SK-N-SH (cell line): Measurements from ENCODE around the gene RUNDC3A. TPM values are rescaled to one million over a fixed set of nuclear protein-coding genes. Genes with fewer than 3 reads are reported as not detected.

Source experiments
- CTCF ChIA-PET: fragments of 300-600, 350-600 bp; formaldehyde crosslinking; extraction: SDS; loops from one replicate; lab custom pipeline; 2021; lab: Yijun Ruan, JAX
- POLR2A ChIA-PET: fragments of 350-600 bp; sonication (Branson Sonifier 250); formaldehyde crosslinking; extraction: SDS; loops from one replicate; lab custom pipeline; 2020; ENCODE audit warnings: antibody characterized with exemption, inconsistent platforms; lab: Yijun Ruan, JAX
- DNase-seq: peaks from one replicate; pipeline ENCODE4 v3.0.0; 2012
- H2AFZ ChIP-seq: fragments of 200-600 bp; sonication (generic); 2 replicates; pipeline ENCODE4 v1.8.1; 2016; ENCODE audit warnings: antibody characterized with exemption, mild to moderate bottlenecking, low read depth
- H3F3A ChIP-seq: fragments of 200-600 bp; sonication (generic); replicated peaks from 2 replicates; pipeline ENCODE3; 2016; ENCODE audit warnings: antibody characterized with exemption, mild to moderate bottlenecking; ENCODE audit not compliant: insufficient read depth
- H3K27ac ChIP-seq, 2 experiments: fragments of 200-500 bp in 1 of 2; fragments of 200-600 bp in 1 of 2; sonication (Bioruptor generic) in 1 of 2; sonication (generic), shearing (Covaris generic) in 1 of 2; 2 replicates each; pipeline versions ENCODE4 v1.5.1 to v1.6.1; 2014 to 2016; ENCODE audit warnings: low read depth in 2 of 2, inconsistent platforms in 1 of 2, low read length in 1 of 2, mild to moderate bottlenecking in 1 of 2, mixed read lengths in 1 of 2
- H3K27me3 ChIP-seq: fragments of 200-600 bp; sonication (generic), shearing (Covaris generic); 2 replicates; pipeline ENCODE4 v1.6.1; 2016; ENCODE audit warnings: mixed run types; ENCODE audit not compliant: insufficient read depth
- H3K36me3 ChIP-seq, 2 experiments: fragments of 200-500 bp in 1 of 2; fragments of 200-600 bp in 1 of 2; sonication (Bioruptor generic) in 1 of 2; sonication (generic) in 1 of 2; replicated peaks in 1 of 2; 2 replicates each; pipeline versions ENCODE3 to v1.5.1; 2014 to 2016; ENCODE audit warnings: low read length in 1 of 2, mild to moderate bottlenecking in 1 of 2; ENCODE audit not compliant: insufficient read depth in 2 of 2, control insufficient read depth in 1 of 2
- H3K4me1 ChIP-seq, 2 experiments: fragments of 200-500 bp in 1 of 2; fragments of 200-600 bp in 1 of 2; sonication (Bioruptor generic) in 1 of 2; sonication (generic), shearing (Covaris generic) in 1 of 2; 2 replicates each; pipeline versions ENCODE4 v1.5.1 to v1.6.1; 2014 to 2016; ENCODE audit warnings: low read depth in 1 of 2, low read length in 1 of 2, mixed run types in 1 of 2; ENCODE audit not compliant: insufficient read depth in 2 of 2, control insufficient read depth in 1 of 2
- H3K4me2 ChIP-seq: fragments of 200-600 bp; sonication (generic), shearing (Covaris generic); 2 replicates; pipeline ENCODE4 v1.6.1; 2017; ENCODE audit warnings: mixed run types
- H3K4me3 ChIP-seq, 2 experiments: fragments of 200-500 bp in 1 of 2; fragments of 200-600 bp in 1 of 2; sonication (Bioruptor generic) in 1 of 2; sonication (generic), shearing (Covaris generic) in 1 of 2; 2 replicates each; pipeline versions ENCODE4 v1.5.1 to v1.8.1; 2014 to 2016; ENCODE audit warnings: low read depth in 2 of 2, inconsistent platforms in 1 of 2, low read length in 1 of 2, mild to moderate bottlenecking in 1 of 2, mixed read lengths in 1 of 2, moderate library complexity in 1 of 2
- H3K79me2 ChIP-seq: fragments of 200-600 bp; sonication (generic); 2 replicates; pipeline ENCODE4 v1.8.1; 2017; ENCODE audit warnings: mild to moderate bottlenecking; ENCODE audit not compliant: insufficient read depth
- H3K9ac ChIP-seq: fragments of 200-600 bp; sonication (generic); 2 replicates; pipeline ENCODE4 v1.6.1; 2017; ENCODE audit warnings: mixed run types
- H3K9me2 ChIP-seq: fragments of 200-600 bp; sonication (generic); 2 replicates; pipeline ENCODE4 v1.6.1; 2017; ENCODE audit warnings: mixed run types
- H3K9me3 ChIP-seq: fragments of 200-600 bp; sonication (generic); 2 replicates; pipeline ENCODE4 v1.6.1; 2017; ENCODE audit warnings: mixed run types, mild to moderate bottlenecking, moderate library complexity
- H4K20me1 ChIP-seq: fragments of 200-600 bp; sonication (generic); 2 replicates; pipeline ENCODE4 v1.6.1; 2017; ENCODE audit warnings: mild to moderate bottlenecking, mixed run types; ENCODE audit not compliant: insufficient read depth
- CHD2 ChIP-seq: fragments of 150-350 bp; IDR thresholded peaks from 2 replicates; pipeline ENCODE4 v1.6.1; 2018; ENCODE audit warnings: low read length; ENCODE audit not compliant: partially characterized antibody
- EZH2phosphoT487 ChIP-seq: fragments of 200-600 bp; sonication (generic); IDR thresholded peaks from 2 replicates; pipeline ENCODE4 v1.6.1; 2017; ENCODE audit warnings: low read depth, mixed run types, mild to moderate bottlenecking, antibody characterized with exemption, moderate library complexity, borderline replicate concordance
- FOXJ3 ChIP-seq: sonication (generic); formaldehyde crosslinking; IDR thresholded peaks from 2 replicates; pipeline ENCODE4 v1.5.1; 2020; ENCODE audit warnings: mild to moderate bottlenecking, missing genetic modification reagents
- GABPA ChIP-seq: IDR thresholded peaks from 2 replicates; pipeline ENCODE4 v1.4.0; 2012; ENCODE audit warnings: low read depth, mild to moderate bottlenecking
- MEF2A ChIP-seq: IDR thresholded peaks from 2 replicates; pipeline ENCODE4 v1.4.0; 2012; ENCODE audit warnings: low read depth, borderline replicate concordance
- NRF1 ChIP-seq: IDR thresholded peaks from 2 replicates; pipeline ENCODE4 v1.6.1; 2012; ENCODE audit warnings: low read depth, mild to moderate bottlenecking, low read length
- TCF12 ChIP-seq: IDR thresholded peaks from 2 replicates; pipeline ENCODE4 v1.4.0; 2012
- WGBS: methylation state at CpG from one replicate; pipeline ENCODE4 v1.1.6; 2017; ENCODE audit warnings: low lambda C conversion rate; 5-methylcytosine and 5-hydroxymethylcytosine counted together
- polyA plus RNA-seq, 3 experiments: library from polyadenylated mRNA; depleted of rRNA; stranded (reverse); fragments of >200 nt; gene quantifications; 2 replicates each; pipeline ENCODE4 v1.2.3, GENCODE V29; 2012
- TF ChIP-seq, protein P1 (sequence below): IDR thresholded peaks from 2 replicates; pipeline ENCODE4 v1.4.0; 2012; ENCODE audit warnings: low read depth, borderline replicate concordance
- TF ChIP-seq, protein P2 (sequence below): IDR thresholded peaks from 2 replicates; pipeline ENCODE4 v1.6.1; 2012; ENCODE audit warnings: mild to moderate bottlenecking, low read depth, low read length, moderate library complexity
- TF ChIP-seq, protein P3 (sequence below): fragments of 150-350 bp; IDR thresholded peaks from 2 replicates; pipeline ENCODE4 v1.6.1; 2017; ENCODE audit warnings: antibody characterized with exemption, low read length, low read depth, borderline replicate concordance
- TF ChIP-seq, protein P4 (sequence below): fragments of 150-350 bp; IDR thresholded peaks from 2 replicates; pipeline ENCODE4 v1.6.1; 2016; ENCODE audit warnings: mild to moderate bottlenecking, low read depth, low read length

Gene RUNDC3A
- polyA plus RNA-seq, 1 of the 3 experiments (the other 2 are of a cell fraction), result 8.9 TPM

DNA sequence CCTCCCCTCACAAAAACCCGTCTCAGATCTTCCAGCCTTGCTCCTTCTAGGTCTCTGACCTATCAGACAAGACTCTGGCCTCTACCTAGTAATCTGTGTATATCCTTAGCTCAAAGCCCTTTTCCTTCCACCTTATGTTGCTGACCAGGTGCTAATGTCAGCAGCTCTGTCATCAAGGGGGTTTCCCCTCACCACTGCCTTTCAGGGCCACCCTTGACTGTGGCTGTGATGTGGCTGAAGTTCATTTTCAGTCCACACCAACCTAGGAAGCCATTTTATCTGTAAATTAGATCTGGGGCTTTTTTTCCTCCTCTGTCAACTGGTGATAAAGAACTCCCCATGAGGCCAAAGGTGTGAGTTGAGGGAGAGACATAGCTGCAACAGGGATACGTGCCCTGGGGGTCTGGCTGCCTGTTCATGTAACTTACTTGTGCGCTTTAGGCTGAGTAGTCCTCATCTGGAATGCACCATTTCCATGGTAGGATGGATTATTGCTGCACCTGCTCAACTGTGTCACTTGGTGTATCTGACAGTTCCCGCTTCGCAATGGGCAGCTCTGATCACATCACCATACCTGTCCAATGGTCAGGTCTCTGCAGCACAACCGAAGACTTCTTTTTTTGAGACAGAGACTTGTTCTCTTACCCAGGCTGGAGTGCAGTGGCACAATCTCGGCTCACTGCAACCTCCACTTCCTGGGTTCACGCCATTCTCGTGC is 14.7 kb upstream of the RUNDC3A start:
- TF ChIP-seq, protein P1, sequence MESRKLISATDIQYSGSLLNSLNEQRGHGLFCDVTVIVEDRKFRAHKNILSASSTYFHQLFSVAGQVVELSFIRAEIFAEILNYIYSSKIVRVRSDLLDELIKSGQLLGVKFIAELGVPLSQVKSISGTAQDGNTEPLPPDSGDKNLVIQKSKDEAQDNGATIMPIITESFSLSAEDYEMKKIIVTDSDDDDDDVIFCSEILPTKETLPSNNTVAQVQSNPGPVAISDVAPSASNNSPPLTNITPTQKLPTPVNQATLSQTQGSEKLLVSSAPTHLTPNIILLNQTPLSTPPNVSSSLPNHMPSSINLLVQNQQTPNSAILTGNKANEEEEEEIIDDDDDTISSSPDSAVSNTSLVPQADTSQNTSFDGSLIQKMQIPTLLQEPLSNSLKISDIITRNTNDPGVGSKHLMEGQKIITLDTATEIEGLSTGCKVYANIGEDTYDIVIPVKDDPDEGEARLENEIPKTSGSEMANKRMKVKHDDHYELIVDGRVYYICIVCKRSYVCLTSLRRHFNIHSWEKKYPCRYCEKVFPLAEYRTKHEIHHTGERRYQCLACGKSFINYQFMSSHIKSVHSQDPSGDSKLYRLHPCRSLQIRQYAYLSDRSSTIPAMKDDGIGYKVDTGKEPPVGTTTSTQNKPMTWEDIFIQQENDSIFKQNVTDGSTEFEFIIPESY, result no peak
- TF ChIP-seq, protein P2, sequence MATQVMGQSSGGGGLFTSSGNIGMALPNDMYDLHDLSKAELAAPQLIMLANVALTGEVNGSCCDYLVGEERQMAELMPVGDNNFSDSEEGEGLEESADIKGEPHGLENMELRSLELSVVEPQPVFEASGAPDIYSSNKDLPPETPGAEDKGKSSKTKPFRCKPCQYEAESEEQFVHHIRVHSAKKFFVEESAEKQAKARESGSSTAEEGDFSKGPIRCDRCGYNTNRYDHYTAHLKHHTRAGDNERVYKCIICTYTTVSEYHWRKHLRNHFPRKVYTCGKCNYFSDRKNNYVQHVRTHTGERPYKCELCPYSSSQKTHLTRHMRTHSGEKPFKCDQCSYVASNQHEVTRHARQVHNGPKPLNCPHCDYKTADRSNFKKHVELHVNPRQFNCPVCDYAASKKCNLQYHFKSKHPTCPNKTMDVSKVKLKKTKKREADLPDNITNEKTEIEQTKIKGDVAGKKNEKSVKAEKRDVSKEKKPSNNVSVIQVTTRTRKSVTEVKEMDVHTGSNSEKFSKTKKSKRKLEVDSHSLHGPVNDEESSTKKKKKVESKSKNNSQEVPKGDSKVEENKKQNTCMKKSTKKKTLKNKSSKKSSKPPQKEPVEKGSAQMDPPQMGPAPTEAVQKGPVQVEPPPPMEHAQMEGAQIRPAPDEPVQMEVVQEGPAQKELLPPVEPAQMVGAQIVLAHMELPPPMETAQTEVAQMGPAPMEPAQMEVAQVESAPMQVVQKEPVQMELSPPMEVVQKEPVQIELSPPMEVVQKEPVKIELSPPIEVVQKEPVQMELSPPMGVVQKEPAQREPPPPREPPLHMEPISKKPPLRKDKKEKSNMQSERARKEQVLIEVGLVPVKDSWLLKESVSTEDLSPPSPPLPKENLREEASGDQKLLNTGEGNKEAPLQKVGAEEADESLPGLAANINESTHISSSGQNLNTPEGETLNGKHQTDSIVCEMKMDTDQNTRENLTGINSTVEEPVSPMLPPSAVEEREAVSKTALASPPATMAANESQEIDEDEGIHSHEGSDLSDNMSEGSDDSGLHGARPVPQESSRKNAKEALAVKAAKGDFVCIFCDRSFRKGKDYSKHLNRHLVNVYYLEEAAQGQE, result no peak
- no peak for TF ChIP-seq FOXJ3 (CRISPR knock-in tag)
- no peak for TF ChIP-seq EZH2phosphoT487
- TF ChIP-seq, protein P3, sequence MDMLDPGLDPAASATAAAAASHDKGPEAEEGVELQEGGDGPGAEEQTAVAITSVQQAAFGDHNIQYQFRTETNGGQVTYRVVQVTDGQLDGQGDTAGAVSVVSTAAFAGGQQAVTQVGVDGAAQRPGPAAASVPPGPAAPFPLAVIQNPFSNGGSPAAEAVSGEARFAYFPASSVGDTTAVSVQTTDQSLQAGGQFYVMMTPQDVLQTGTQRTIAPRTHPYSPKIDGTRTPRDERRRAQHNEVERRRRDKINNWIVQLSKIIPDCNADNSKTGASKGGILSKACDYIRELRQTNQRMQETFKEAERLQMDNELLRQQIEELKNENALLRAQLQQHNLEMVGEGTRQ, result no peak
- no peak for TF ChIP-seq MEF2A
- TF ChIP-seq NRF1, result no peak
- no peak for TF ChIP-seq GABPA
- TF ChIP-seq, protein P4, sequence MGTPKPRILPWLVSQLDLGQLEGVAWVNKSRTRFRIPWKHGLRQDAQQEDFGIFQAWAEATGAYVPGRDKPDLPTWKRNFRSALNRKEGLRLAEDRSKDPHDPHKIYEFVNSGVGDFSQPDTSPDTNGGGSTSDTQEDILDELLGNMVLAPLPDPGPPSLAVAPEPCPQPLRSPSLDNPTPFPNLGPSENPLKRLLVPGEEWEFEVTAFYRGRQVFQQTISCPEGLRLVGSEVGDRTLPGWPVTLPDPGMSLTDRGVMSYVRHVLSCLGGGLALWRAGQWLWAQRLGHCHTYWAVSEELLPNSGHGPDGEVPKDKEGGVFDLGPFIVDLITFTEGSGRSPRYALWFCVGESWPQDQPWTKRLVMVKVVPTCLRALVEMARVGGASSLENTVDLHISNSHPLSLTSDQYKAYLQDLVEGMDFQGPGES, result no peak
- no peak for TF ChIP-seq CHD2
- no peak for TF ChIP-seq TCF12
- H3K9ac ChIP-seq, result no peak overlapping the region
- peaks cover 17% of the 10 kb centered on the region; the same call in 1 of the 2 replicates for H3K27me3 ChIP-seq
- no peaks in the 10 kb centered on the region for H3K36me3 ChIP-seq
- no peaks in the 10 kb centered on the region for H3K9me2 ChIP-seq
- H3K79me2 ChIP-seq, result no peaks in the 10 kb centered on the region
- no peaks in the 10 kb centered on the region for H3K4me1 ChIP-seq
- CTCF ChIA-PET, result interaction anchor here (0.6 to 1.9 kb wide), 2 partner anchors 14 to 57 kb away, joined by 3 to 6 read pairs; no protein-coding TSS in a partner anchor
- H3K4me3 ChIP-seq, result no peak overlapping the region
- H3K4me2 ChIP-seq, result no peak overlapping the region
- no peak overlapping the region for H3K27ac ChIP-seq
- POLR2A ChIA-PET, result interaction anchor here (1.1 kb wide), 1 partner anchor 12 kb away, joined by 4 read pairs; no protein-coding TSS in a partner anchor
- no peaks in the 10 kb centered on the region for H3F3A ChIP-seq
- no peaks in the 10 kb centered on the region for H4K20me1 ChIP-seq
- H2AFZ ChIP-seq, result no peak overlapping the region
- H3K9me3 ChIP-seq, result no peaks in the 10 kb centered on the region
- 50% methylated on average over 9 of the region's 9 CpGs for WGBS
- DNase-seq, result no peak
